ENCODE measurements around the gene MED13L.
A peak's percentile ranks its signal among the peaks of the same experiment; 100 is the strongest.

The MED13L gene

GRCh38 chr12:116320791-116321217 lies 43.3 kb upstream of the MED13L start:
- no peak for DNase-seq
- peaks cover 0 to 44% (median 31%) of the 10 kb centered on the region in 4 donors for H3K4me1 ChIP-seq
- no peaks in the 10 kb centered on the region for H3K36me3 ChIP-seq
- no peaks in the 10 kb centered on the region for H3K9me3 ChIP-seq
- intact Hi-C loops (cut with DNase I; ENCODE audit: low total_unique reads): no loop called here
- H3K27me3 ChIP-seq: no peaks in the 10 kb centered on the region
- no peak for TF ChIP-seq CTCF (IDR thresholded peaks at IDR 0.05)
- no peak overlapping the region for H3K4me3 ChIP-seq
- peak overlapping the region; percentile 73 to 76 for H3K27ac ChIP-seq

- H3K27me3 ChIP-seq: no peaks in the 10 kb centered on the region
- no peak for TF ChIP-seq CTCF (IDR thresholded peaks at IDR 0.05)
- peak overlapping the region; percentile 73 to 76 for H3K27ac ChIP-seq
- H3K4me3 ChIP-seq: peak overlapping the region; percentile 2 to 28
- peak; percentile 86 to 88 for DNase-seq
- intact Hi-C loops (cut with DNase I; ENCODE audit: low total_unique reads): loop anchor here (10.0 kb wide), 2 partner anchors 65 to 105 kb away; no protein-coding TSS in a partner anchor
- H3K36me3 ChIP-seq: no peaks in the 10 kb centered on the region
- H3K9me3 ChIP-seq: no peaks in the 10 kb centered on the region
- peaks cover 0 to 44% (median 31%) of the 10 kb centered on the region in 4 donors for H3K4me1 ChIP-seq
Observed at GRCh38 chr12:116319898-116320621, 42.6 kb upstream of the MED13L start.

GRCh38 chr12:116319233-116319897 lies 41.9 kb upstream of the MED13L start:
- no peak for TF ChIP-seq CTCF (IDR thresholded peaks at IDR 0.05)
- Histone ChIP-seq H3K4me3 (peak overlapping the region; percentile 17 to 28), H3K9me3 (no peaks in the 10 kb centered on the region), H3K27ac (peak overlapping the region; percentile 73 to 76), H3K4me1 (peaks cover 0 to 51% (median 34%) of the 10 kb centered on the region in 4 donors), H3K27me3 (no peaks in the 10 kb centered on the region), H3K36me3 (no peaks in the 10 kb centered on the region)
- no peak for DNase-seq
- intact Hi-C loops (cut with DNase I; ENCODE audit: low total_unique reads): loop anchor here (10.0 kb wide), 2 partner anchors 65 to 105 kb away; no protein-coding TSS in a partner anchor

- DNase-seq: no peak
- H3K9me3 ChIP-seq: no peaks in the 10 kb centered on the region
- no peaks in the 10 kb centered on the region for H3K27me3 ChIP-seq
- H3K27ac ChIP-seq: peak overlapping the region; percentile 73 to 76
- TF ChIP-seq CTCF (IDR thresholded peaks at IDR 0.05): no peak
- peak overlapping the region; percentile 17 to 28 for H3K4me3 ChIP-seq
- intact Hi-C loops (cut with DNase I; ENCODE audit: low total_unique reads): loop anchor here (10.0 kb wide), 2 partner anchors 66 to 106 kb away; no protein-coding TSS in a partner anchor
- H3K36me3 ChIP-seq: no peaks in the 10 kb centered on the region
- peaks cover 0 to 56% (median 35%) of the 10 kb centered on the region in 4 donors for H3K4me1 ChIP-seq
Observed at GRCh38 chr12:116318576-116319232, 41.2 kb upstream of the MED13L start.

GRCh38 chr12:116317986-116318575 lies 40.6 kb upstream of the MED13L start:
- Histone ChIP-seq H3K4me3 (peak overlapping the region; percentile 17 to 28), H3K9me3 (no peaks in the 10 kb centered on the region), H3K27ac (peak overlapping the region; percentile 73 to 76), H3K27me3 (no peaks in the 10 kb centered on the region), H3K4me1 (peaks cover 0 to 56% (median 35%) of the 10 kb centered on the region in 4 donors), H3K36me3 (no peaks in the 10 kb centered on the region)
- TF ChIP-seq CTCF (IDR thresholded peaks at IDR 0.05): no peak
- DNase-seq: no peak
- intact Hi-C loops (cut with DNase I; ENCODE audit: low total_unique reads): loop anchor here (10.0 kb wide), 2 partner anchors 67 to 107 kb away; no protein-coding TSS in a partner anchor

All from tibial artery (tissue), 4 donors.